ENCODE measurements around the gene RCOR3.

RCOR3 gene

GRCh38 chr1:211326140-211326527, 67.0 kb downstream of the RCOR3 start:
- DNase-seq = no peak

DNA sequence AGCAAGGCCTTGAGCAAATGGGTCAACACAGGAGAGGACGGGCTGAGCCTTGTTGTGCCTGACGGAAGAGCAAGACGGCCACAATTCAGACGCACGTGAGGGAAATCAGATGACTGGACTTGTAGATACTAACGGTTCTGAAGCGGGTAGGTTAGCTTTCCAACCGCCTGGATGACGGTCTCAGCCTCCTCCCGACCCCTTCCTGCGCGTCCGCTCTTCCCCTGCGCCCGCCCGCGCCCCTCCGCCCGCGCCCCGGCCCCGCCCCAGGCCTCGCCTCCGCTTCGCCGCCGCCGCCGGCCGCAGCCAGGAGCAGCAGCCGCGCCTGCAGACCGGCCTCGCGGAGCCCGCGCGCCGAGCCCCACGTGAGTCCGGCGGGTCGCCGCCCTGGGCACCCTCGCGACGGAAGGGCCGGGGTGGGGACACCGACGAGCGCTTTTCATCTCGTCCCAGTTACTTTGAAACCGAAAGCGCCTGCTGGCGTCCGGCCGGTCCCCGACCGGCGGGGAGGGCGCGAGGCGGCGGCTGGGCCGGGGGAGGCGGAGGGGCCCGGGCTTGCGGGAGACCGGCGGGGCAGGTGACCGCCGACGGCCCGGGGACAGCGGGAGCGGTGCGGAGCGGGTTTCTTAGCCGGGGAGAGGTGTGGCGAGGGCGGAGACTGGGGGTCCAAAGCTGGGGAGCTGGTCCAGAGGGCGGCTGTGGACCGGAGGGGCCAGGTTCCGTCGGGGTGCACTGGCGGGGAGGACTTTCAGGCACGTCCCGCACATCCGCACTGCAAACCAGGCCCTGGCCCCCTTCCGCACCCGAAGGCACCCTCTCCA, 67.6 kb downstream of the RCOR3 start, which contains the start of gene TRAF5:
TSS of gene TRAF5 (plus strand) at position 306 of the 818 bp plus-strand sequence. CDS start 26,407 bp downstream, outside the sequence.
- peak; percentile 46 for DNase-seq

- no peak for DNase-seq
These were observed 68.3 kb downstream of the RCOR3 start for GRCh38 chr1:211327346-211327921.

GRCh38 chr1:211328084-211328694, 69.0 kb downstream of the RCOR3 start:
- DNase-seq = no peak

- no peak for DNase-seq
These were observed 69.8 kb downstream of the RCOR3 start for GRCh38 chr1:211328866-211329475.

GRCh38 chr1:211329764-211330201, 70.6 kb downstream of the RCOR3 start:
- DNase-seq = no peak

DNA sequence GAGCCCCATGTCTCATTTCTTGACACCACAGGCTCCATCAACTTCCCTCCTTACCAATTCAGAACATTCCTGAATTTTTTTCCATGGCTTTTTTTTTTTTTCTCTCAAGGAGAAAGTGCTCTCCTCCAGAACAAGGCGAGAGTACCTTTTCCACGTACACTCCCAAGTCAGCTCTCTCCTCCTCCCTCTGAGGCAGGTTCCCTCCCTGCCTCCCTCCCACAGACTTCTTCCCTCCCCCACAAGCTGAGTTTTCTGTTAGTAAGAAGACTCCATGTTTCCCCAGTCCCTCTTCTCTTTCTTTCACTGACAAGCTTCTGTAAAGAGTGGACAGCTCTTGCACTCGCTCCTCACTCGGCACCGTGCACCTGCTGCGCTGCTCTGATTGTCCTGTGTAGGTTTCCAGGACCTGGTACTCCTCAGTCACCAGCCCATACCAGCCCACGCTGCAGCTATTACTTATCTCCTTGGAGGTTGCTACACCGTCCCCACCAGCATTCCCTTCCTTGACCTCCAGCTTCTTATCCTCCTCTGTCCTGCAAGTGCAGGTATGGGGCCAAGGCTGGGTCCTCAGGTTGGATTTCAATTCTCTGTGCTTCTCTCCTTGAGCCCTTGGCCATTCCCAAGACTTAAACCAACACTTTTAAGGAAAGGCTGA, 71.2 kb downstream of the RCOR3 start:
- DNase-seq = no peak

GRCh38 chr1:211331011-211331709, 72.0 kb downstream of the RCOR3 start:
- DNase-seq = no peak

GRCh38 chr1:211332036-211332616, 73.0 kb downstream of the RCOR3 start:
- no peak for DNase-seq

DNA sequence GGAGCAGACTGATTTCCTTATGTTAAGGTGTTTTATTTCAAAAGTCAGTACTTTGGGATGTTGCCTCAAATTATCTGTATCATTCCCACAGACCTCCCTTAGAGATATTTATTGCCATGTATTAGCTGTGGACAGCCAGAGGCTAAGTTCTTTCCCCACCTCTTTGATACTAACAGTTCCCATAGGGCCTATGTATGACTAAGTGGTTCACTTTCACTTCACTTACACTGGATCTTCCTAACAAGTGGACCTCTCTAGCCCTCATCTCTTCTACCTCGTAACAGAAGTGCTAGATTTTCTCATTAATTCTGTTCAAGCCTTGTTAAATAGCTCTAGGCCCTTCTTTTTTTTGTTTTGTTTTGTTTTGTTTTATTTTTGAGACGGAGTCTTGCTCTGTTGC, 73.7 kb downstream of the RCOR3 start:
- no peak for DNase-seq

DNA sequence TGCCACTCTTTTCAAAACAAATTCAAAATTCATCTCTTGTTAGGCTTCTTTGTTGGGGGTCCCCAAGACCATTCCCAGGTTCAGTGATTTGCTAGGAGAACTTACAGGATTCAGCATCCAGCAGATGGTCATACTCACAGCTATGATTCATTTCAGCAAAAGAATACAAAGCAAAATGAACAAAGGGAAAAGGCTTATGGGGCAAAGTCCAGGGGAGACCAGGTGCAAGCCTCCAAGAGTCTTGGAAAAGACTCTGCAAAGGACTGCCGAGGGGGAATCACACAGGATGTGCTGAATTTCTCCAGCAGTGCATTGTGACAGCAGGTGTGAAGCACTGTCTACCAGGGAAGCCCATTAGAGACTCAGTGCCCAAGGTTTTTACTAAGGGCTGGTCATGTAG, 74.7 kb downstream of the RCOR3 start:
- no peak for DNase-seq

- no peak for DNase-seq
These were observed 75.8 kb downstream of the RCOR3 start for GRCh38 chr1:211334986-211335385.

DNA sequence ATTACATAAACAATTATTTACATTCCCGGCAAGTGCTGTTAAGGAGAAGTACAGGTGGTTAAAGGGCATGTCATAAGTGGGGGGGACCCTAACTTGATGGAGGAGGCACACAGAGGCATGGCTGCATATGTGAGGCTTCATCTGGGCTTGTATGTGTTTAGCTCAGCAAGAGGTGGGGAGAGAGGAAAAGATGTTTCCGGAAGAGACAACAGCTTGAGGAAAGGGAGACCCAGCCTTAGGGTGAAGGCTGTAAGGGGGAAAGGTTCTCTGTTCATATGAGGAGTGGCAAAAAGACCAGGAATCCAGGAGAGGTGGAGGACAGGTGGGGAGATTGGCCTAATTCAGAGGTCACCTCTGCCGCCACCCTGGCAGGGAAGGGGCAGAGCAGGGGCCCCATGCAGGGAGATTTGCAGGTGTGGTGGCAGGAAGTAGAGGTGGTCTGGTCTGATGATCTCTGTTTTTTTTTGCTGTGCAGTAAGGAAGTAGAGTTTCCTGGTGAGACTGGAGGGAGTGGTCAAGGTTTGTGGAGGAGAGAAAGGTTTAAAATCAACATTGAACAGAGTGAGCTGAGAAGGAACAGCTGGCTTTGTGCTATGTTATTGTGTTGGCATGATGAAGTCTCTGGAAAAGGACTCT, 76.5 kb downstream of the RCOR3 start:
- DNase-seq = no peak

DNA sequence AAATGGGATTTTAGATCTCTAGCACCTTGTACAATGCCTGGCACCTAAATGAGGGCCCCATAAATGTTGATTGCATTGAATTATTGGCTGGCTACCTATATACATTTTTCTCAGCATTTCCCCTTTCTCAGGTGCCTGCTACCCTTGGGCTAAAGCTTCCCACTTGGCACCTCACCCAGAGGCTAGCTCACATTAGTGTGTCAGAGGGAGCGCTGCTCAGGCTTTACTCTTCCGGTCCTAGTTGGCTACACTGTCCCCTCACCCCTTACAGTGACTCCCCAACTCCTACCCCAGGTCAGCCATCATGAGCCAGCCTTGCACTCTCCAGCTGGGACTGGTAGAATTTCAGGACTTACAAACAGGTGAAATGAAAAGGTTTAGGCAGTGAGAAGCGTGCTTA, 77.0 kb downstream of the RCOR3 start:
- no peak for DNase-seq

DNA sequence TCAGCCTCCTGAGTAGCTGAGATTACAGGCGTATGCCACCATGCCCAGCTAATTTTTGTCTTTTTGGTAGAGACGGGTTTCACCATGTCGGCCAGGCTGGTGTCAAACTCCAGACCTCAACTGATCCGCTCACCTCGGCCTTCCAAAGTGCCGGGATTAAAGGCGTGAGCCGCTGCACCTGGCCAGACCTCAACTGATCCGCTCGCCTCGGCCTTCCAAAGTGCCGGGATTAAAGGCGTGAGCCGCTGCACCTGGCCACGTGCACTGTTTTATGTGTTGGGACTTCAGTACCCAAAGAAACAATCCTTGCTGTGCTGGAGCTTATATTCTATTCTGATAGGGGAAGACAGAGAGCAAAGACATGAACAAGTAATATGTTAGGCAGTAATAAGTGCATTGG, 77.6 kb downstream of the RCOR3 start:
- no peak for DNase-seq

GRCh38 chr1:211337430-211338223, 78.5 kb downstream of the RCOR3 start:
- DNase-seq = no peak

DNA sequence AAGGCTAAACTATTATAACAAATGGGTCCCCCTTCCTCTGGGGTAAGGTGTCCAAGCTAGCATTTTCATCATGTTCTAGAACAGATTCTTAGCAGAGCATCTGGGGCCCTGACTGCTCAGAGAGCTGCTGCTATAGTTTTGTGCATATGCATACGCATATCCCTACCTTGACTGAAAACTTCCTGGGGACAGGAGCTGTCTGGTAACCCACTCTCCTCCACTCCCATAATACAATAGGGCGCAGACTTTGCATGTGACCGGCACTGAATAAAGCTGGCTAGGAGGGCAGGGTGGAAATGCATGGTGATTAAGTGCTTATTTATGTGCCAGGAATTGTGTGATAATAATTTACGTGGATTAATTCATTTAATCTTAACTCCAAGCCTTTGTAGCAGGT, 79.1 kb downstream of the RCOR3 start:
- no peak for DNase-seq

GRCh38 chr1:211339631-211340041, 80.5 kb downstream of the RCOR3 start:
- no peak for DNase-seq

- no peak for DNase-seq
These were observed 81.7 kb downstream of the RCOR3 start for GRCh38 chr1:211340622-211341507.
